Measurements from ENCODE around the gene AUTS2. TPM values are rescaled to one million over a fixed set of nuclear protein-coding genes. Genes with fewer than 3 reads are reported as not detected.

The AUTS2 gene
- total RNA-seq, 1 donor from 2014 or later, result 53.0 TPM

DNA sequence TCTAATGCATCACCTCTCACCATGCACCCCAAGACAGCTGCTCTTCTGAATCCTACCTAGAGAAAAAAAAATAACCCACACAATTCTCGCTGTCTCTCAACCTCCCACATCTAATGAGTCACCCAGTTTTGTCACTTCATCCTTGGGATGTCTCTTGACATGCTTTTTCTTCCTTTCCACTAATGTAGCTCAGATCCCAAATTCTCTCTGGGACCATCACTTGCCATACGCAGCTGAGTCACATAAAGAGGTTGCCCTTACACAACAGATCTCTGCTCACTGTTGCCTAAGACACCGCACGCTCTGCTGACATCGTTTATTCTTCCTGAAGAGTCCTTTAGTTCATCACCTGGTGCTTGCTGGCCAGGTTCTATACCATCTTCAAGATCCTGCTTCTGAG, 927.7 kb downstream of the AUTS2 start:
- no peaks in the 10 kb centered on the region for H3K4me1 ChIP-seq
- H3K27ac ChIP-seq, result no peak overlapping the region
- H3K4me3 ChIP-seq, result no peak overlapping the region
- no peaks in the 10 kb centered on the region for H3K9me3 ChIP-seq
- H3K36me3 ChIP-seq, result no peaks in the 10 kb centered on the region
- TF ChIP-seq, protein P1, sequence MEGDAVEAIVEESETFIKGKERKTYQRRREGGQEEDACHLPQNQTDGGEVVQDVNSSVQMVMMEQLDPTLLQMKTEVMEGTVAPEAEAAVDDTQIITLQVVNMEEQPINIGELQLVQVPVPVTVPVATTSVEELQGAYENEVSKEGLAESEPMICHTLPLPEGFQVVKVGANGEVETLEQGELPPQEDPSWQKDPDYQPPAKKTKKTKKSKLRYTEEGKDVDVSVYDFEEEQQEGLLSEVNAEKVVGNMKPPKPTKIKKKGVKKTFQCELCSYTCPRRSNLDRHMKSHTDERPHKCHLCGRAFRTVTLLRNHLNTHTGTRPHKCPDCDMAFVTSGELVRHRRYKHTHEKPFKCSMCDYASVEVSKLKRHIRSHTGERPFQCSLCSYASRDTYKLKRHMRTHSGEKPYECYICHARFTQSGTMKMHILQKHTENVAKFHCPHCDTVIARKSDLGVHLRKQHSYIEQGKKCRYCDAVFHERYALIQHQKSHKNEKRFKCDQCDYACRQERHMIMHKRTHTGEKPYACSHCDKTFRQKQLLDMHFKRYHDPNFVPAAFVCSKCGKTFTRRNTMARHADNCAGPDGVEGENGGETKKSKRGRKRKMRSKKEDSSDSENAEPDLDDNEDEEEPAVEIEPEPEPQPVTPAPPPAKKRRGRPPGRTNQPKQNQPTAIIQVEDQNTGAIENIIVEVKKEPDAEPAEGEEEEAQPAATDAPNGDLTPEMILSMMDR (IDR thresholded peaks at IDR 0.05), result no peak
- TF ChIP-seq POLR2AphosphoS5 (IDR thresholded peaks at IDR 0.05; ENCODE audit: insufficient read depth in 1 of 2, low read depth in 1 of 2) (no peak), POLR2A (IDR thresholded peaks at IDR 0.05) (no peak)
- no peak for DNase-seq (ENCODE audit: extremely low spot score in 2 of 2)
- intact Hi-C loops (cut with DNase I), result no loop called here
- H3K27me3 ChIP-seq, result no peaks in the 10 kb centered on the region

DNA sequence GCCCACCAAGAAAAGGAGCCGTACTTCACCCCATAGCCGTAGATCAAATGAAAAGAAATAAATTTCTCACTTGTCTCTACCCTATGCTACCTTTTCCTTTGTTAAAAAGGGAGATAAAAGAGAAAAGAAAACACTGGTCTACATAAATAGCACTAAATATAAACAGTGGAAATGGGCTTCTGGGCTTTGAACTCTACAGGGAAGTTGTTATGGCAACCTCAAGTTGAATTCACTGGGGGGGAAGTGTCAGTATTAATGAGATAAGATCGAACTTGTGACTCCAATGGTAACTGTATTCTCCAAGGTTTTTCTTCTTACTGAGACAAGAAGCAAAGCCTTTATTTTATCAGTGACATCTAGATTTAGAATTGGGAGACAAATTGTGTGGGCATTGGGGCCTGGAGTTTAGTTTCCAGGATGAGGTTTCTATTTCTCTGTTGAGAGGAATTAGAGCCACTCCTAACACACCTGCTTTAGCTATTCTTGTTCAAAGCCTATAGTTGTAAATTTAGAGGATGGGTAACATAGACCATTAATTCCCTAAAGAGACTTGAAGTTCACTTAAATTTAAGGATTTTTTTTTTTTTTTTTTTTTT, 929.3 kb downstream of the AUTS2 start:
- H3K9me3 ChIP-seq, result no peaks in the 10 kb centered on the region
- H3K27ac ChIP-seq, result no peak overlapping the region
- H3K4me1 ChIP-seq, result no peaks in the 10 kb centered on the region
- intact Hi-C loops (cut with DNase I), result no loop called here
- no peak overlapping the region for H3K4me3 ChIP-seq
- TF ChIP-seq, protein P1 (IDR thresholded peaks at IDR 0.05), result no peak
- no peak for TF ChIP-seq POLR2AphosphoS5 (IDR thresholded peaks at IDR 0.05; ENCODE audit: insufficient read depth in 1 of 2, low read depth in 1 of 2)
- TF ChIP-seq POLR2A (IDR thresholded peaks at IDR 0.05), result no peak
- H3K36me3 ChIP-seq, result no peaks in the 10 kb centered on the region
- no peaks in the 10 kb centered on the region for H3K27me3 ChIP-seq
- DNase-seq (ENCODE audit: extremely low spot score in 2 of 2), result no peak

DNA sequence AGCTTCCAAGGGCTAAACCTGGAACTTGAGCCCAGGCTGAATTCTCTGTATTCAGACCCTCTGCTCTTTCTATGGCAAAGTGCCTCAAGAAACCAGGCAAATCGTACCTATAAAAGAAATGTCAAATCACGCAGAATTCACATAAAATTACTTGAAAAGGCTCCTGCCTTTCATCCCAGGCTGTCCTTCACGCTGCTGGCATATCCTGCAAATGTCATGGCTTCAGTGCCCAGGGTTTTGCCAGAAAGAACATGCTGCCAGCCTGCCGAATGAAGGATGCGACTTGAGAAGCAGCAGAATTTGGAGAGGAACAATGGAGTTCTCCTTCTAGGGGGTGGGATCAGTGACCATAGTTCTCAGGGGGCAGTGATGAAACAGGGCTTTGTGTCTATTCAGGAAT, 931.2 kb downstream of the AUTS2 start:
- TF ChIP-seq POLR2A (IDR thresholded peaks at IDR 0.05) (no peak), POLR2AphosphoS5 (IDR thresholded peaks at IDR 0.05; ENCODE audit: insufficient read depth in 1 of 2, low read depth in 1 of 2) (no peak)
- TF ChIP-seq, protein P1 (IDR thresholded peaks at IDR 0.05), result no peak
- no peak overlapping the region for H3K4me3 ChIP-seq
- no peaks in the 10 kb centered on the region for H3K36me3 ChIP-seq
- intact Hi-C loops (cut with DNase I), result no loop called here
- no peak for DNase-seq (ENCODE audit: extremely low spot score in 2 of 2)
- no peaks in the 10 kb centered on the region for H3K27me3 ChIP-seq
- H3K9me3 ChIP-seq, result no peaks in the 10 kb centered on the region
- H3K27ac ChIP-seq, result no peak overlapping the region
- H3K4me1 ChIP-seq, result no peaks in the 10 kb centered on the region

DNA sequence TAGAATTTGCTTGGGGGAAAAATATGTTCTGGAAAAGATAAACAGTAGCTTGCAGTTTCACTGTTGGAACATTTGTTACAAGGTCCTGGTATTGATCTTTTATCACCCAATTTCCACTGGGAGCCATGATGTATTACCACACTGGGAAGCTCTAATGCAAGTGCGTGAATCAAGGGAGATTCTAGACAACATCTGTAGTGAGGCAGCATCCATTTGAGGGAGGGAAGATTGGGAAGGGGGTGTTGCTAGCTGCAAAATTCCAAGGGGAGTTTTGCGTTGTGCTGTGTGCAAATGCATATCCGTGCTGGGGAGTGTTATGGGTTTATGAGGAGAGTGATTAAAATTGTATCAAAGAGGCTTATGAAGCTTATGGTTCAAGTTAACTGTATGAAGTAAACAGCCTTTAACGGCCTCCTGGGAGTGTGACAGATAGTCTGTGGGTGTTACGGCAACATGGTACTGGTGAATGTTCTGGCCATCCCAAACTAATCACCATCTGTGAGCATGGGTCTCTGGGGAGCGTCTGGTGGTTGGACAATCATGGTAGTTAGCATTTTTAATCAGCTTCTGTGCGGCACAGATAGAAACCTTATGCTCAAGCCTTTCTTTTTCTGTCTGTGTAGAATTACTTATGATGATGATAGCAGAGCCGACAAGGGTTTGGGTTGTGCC, 931.8 kb downstream of the AUTS2 start:
- Histone ChIP-seq H3K9me3 (no peaks in the 10 kb centered on the region), H3K4me3 (no peak overlapping the region), H3K4me1 (no peaks in the 10 kb centered on the region), H3K27ac (no peak overlapping the region), H3K36me3 (no peaks in the 10 kb centered on the region), H3K27me3 (no peaks in the 10 kb centered on the region)
- no peak for DNase-seq (ENCODE audit: extremely low spot score in 2 of 2)
- TF ChIP-seq POLR2A (IDR thresholded peaks at IDR 0.05) (no peak), POLR2AphosphoS5 (IDR thresholded peaks at IDR 0.05; ENCODE audit: insufficient read depth in 1 of 2, low read depth in 1 of 2) (no peak)
- TF ChIP-seq, protein P1 (IDR thresholded peaks at IDR 0.05), result no peak
- intact Hi-C loops (cut with DNase I), result no loop called here

DNA sequence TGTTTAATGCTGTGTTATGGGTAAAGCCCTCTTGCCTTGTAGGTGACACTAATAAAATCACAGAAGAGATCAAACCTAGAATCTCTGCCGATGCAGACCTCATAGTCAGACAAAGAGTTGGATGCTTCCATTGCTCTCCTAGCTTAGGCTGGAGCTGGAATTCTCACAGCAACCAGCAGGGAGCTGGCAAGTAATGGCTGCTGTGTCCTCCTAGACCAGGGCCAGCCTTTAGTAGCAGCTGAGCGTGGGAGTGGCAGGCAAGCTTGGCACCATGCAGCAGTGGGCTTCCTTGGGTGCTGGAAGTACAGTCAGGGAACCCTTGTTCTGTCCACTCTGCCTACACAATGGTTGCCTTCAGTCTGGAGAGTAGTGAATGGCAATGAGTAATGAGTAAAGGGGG, 935.3 kb downstream of the AUTS2 start:
- TF ChIP-seq POLR2AphosphoS5 (IDR thresholded peaks at IDR 0.05; ENCODE audit: insufficient read depth in 1 of 2, low read depth in 1 of 2), result no peak
- TF ChIP-seq, protein P1 (IDR thresholded peaks at IDR 0.05), result no peak
- no peak for TF ChIP-seq POLR2A (IDR thresholded peaks at IDR 0.05)
- Histone ChIP-seq H3K36me3 (no peaks in the 10 kb centered on the region), H3K27me3 (no peaks in the 10 kb centered on the region), H3K27ac (no peak overlapping the region), H3K9me3 (no peaks in the 10 kb centered on the region), H3K4me1 (peaks cover 2% of the 10 kb centered on the region), H3K4me3 (no peak overlapping the region)
- DNase-seq (ENCODE audit: extremely low spot score in 2 of 2), result no peak
- intact Hi-C loops (cut with DNase I), result no loop called here

All from vagina (tissue), 2 donors.